Activated T-cell treated with anti-CD3 and anti-CD28 coated beads, Interleukin-2, amount 50 U/mL, for 4 hours (primary cell): Measurements from ENCODE around the gene KCNH3. TPM values are rescaled to one million over a fixed set of nuclear protein-coding genes. Genes with fewer than 3 reads are reported as not detected.

ENCODE experiments used
- ATAC-seq, 2 donors: fragments of 200-7000 bp; cut with Tn5 transposase; one replicate each; pipeline ENCODE4 v1.10.0; 2021
- DNase-seq: peaks from one replicate; pipeline ENCODE4 v3.0.0-alpha.2; 2020
- H3K27me3 Mint-ChIP-seq: one replicate; pipeline ENCODE4 v1.8.0; 2021; ENCODE audit warnings: low read depth, mixed read lengths
- H3K36me3 Mint-ChIP-seq: one replicate; pipeline ENCODE4 v1.8.0; 2022; ENCODE audit warnings: mixed read lengths; ENCODE audit not compliant: insufficient read depth
- H3K4me1 Mint-ChIP-seq: one replicate; pipeline ENCODE4 v1.8.0; 2021; ENCODE audit warnings: low read depth, mixed read lengths
- H3K4me3 Mint-ChIP-seq: one replicate; pipeline ENCODE4 v1.8.0; 2021; ENCODE audit warnings: mild to moderate bottlenecking, moderate library complexity, mixed read lengths
- H3K9me3 Mint-ChIP-seq: one replicate; pipeline ENCODE4 v1.8.0; 2021; ENCODE audit warnings: mixed read lengths
- total RNA-seq, 3 donors: library from RNA; stranded (reverse); gene quantifications; one replicate each; pipeline ENCODE4 v1.2.1, GENCODE V29; 2021

KCNH3 gene
- total RNA-seq, 3 donors from 2014 or later, result 1.6 to 4.0 (median 3.3) TPM

DNA sequence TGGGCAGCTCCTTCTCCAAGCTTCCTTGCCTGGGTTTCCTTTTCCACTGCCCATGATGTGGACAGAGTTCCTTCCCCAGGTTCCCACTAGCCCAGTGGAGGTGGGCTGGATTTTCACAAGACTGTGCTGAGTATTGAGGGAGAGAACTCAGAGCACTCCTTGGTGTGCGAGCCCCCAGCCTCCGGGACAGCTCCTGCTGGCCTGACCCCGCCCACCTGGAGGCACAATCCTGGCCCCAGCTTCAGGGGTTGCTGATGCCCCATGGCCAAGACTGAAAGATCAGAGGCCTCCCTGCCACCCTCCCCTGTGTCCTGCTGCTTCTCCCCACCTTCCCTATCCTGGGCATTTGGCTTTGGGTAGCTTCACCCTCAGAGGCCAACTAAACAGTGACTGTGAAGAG is 7.7 kb downstream of the KCNH3 start:
- Mint-ChIP-seq H3K9me3 (no peaks in the 10 kb centered on the region), H3K4me3 (no peak overlapping the region), H3K27me3 (peaks cover 22% of the 10 kb centered on the region), H3K4me1 (peaks cover 5% of the 10 kb centered on the region), H3K36me3 (no peaks in the 10 kb centered on the region)
- ATAC-seq, result no peak
- DNase-seq, result no peak

DNA sequence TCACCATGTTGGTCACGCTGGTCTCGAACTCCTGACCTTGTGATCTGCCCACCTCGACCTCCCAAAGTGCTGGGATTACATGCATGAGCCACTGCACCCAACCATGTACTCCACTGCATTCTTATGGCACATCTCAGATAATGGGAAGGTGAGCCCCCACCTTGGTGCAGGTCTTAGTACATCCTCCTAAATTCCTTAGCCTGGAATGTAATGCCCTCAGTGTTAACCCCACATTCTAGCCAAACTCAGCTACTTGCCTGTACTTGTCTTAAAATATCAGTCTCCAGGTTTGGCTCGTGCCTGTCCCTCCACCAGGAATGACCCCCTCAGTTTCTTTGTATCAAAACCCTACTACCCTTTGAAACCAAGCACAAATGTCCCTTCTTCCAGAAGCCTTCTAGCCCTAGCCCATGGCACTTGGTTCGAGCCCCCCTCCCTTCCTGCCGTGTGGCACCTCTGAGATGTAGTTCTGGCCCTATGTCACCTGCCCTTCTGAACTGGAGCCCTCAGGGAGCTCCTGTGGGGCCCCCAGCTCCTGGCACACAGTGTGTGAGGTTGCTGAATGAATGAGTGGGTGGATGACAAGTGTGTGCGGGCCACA is 8.4 kb downstream of the KCNH3 start:
- Mint-ChIP-seq H3K4me1 (peaks cover 5% of the 10 kb centered on the region), H3K4me3 (no peak overlapping the region), H3K9me3 (no peaks in the 10 kb centered on the region), H3K36me3 (no peaks in the 10 kb centered on the region), H3K27me3 (peaks cover 22% of the 10 kb centered on the region)
- ATAC-seq, result no peak
- no peak for DNase-seq

DNA sequence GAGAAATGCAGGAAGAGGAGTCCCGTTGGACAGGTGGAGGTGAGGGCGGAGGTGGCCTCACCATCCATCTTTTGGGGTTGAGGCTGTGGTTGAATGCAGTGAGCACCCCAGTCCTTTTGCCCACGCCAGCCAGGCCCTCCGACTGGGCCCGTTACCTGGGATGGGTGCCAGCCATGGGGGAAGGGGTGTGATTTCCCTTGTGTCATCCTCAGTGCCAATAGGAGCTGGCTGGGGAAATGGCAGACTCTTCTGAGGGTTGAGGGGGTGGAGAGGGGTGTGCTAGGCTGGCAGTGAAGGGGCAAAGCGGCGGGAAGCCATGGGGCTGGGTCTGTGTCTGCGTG is 9.6 kb downstream of the KCNH3 start:
- peaks cover 22% of the 10 kb centered on the region for H3K27me3 Mint-ChIP-seq
- no peak for DNase-seq
- ATAC-seq, result peak in 1 of 2 donors; percentile 53
- H3K9me3 Mint-ChIP-seq, result no peaks in the 10 kb centered on the region
- H3K4me1 Mint-ChIP-seq, result peaks cover 5% of the 10 kb centered on the region
- H3K4me3 Mint-ChIP-seq, result no peak overlapping the region
- H3K36me3 Mint-ChIP-seq, result no peaks in the 10 kb centered on the region

DNA sequence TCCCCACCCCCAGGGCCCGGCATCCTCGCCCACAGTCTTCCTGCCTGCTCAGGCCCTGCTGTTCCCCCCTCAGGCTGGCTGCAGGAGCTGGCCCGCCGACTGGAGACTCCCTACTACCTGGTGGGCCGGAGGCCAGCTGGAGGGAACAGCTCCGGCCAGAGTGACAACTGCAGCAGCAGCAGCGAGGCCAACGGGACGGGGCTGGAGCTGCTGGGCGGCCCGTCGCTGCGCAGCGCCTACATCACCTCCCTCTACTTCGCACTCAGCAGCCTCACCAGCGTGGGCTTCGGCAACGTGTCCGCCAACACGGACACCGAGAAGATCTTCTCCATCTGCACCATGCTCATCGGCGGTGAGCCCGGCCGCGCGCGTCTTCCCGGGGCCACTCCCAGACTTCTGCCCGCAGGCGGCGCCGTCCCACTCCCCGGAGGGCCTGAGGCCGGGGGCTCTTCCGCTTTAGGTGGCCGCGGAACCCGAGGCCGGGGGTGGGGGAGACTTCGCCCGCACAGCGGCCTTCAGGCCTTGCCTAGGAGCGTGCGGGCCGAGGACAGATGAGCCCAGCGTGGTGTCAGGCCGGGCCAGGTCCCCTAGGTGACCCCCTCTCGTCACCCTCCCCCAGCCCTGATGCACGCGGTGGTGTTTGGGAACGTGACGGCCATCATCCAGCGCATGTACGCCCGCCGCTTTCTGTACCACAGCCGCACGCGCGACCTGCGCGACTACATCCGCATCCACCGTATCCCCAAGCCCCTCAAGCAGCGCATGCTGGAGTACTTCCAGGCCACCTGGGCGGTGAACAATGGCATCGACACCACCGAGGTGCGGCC is 10.2 kb downstream of the KCNH3 start:
- H3K9me3 Mint-ChIP-seq, result no peaks in the 10 kb centered on the region
- H3K27me3 Mint-ChIP-seq, result peaks cover 22% of the 10 kb centered on the region
- ATAC-seq, result peak; percentile 50 to 56
- peak; percentile 21 for DNase-seq
- H3K4me3 Mint-ChIP-seq, result peak overlapping the region; percentile 70
- peaks cover 5% of the 10 kb centered on the region for H3K4me1 Mint-ChIP-seq
- no peaks in the 10 kb centered on the region for H3K36me3 Mint-ChIP-seq

DNA sequence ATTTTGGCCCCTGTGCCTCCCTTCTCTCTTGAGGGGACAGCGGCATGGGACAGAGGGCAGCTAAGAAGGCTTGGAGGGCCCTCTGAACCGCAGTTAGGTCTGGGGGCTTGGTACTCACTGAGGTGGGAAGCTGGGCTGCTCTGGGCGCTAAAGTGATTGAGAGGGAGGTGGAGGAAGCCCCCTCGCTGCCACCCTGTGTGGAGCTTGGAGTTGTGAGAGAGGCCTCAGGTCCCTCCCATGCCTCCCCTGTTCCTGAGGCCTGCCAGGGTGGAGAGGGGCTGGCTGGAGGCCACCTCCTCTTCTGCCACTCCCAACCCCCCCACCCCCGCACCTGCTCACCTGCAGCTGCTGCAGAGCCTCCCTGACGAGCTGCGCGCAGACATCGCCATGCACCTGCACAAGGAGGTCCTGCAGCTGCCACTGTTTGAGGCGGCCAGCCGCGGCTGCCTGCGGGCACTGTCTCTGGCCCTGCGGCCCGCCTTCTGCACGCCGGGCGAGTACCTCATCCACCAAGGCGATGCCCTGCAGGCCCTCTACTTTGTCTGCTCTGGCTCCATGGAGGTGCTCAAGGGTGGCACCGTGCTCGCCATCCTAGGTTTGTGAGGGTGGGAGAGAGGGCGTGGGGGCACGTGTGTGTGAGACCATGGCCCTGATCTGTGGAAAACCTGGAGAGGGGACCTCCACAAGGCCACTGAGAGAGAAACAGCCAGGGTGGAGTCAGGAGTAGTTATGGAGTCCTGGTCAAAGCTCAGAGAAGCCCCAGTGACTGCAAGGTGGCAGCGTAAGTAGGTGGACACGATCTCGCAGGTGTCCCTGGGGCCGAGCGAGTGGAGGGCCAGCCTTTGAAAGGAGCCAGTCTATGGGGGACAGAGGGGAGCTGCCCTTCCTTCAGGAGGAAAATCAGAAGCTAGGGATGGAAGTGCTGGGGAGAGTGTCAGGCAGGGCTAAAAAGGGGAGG is 11.2 kb downstream of the KCNH3 start:
- DNase-seq, result no peak
- no peaks in the 10 kb centered on the region for H3K9me3 Mint-ChIP-seq
- peak overlapping the region; percentile 70 for H3K4me3 Mint-ChIP-seq
- H3K27me3 Mint-ChIP-seq, result peaks cover 22% of the 10 kb centered on the region
- H3K4me1 Mint-ChIP-seq, result peaks cover 5% of the 10 kb centered on the region
- ATAC-seq, result no peak
- no peaks in the 10 kb centered on the region for H3K36me3 Mint-ChIP-seq

DNA sequence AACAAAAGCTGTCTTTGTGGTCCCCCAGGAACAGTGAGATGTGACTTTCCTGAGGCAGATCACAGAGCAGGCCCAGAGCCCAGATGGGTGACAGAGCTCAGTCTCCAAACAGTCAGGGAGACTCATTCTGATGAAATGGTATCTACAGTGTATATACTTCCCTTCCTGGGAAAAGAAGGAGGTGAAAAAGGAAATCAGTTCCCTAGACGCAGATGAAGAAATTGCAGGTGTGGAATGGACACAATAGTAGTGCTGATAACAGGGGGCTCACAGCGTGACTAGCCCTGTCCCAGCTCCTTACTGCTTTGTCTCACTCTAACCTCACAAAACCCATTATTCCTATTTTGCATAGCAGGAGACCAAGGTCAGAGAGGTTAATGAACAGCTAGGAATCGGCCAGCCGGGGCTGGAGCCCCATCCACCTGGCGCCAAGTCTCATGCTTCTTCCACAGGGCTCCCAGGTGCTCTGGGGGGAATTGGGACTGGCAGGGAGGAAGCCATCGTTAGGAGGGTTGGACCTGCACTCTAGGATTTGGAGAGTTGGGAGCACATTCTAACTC is 11.9 kb downstream of the KCNH3 start:
- peaks cover 5% of the 10 kb centered on the region for H3K4me1 Mint-ChIP-seq
- no peaks in the 10 kb centered on the region for H3K9me3 Mint-ChIP-seq
- ATAC-seq, result no peak
- H3K36me3 Mint-ChIP-seq, result no peaks in the 10 kb centered on the region
- H3K4me3 Mint-ChIP-seq, result no peak overlapping the region
- DNase-seq, result no peak
- H3K27me3 Mint-ChIP-seq, result peaks cover 22% of the 10 kb centered on the region

DNA sequence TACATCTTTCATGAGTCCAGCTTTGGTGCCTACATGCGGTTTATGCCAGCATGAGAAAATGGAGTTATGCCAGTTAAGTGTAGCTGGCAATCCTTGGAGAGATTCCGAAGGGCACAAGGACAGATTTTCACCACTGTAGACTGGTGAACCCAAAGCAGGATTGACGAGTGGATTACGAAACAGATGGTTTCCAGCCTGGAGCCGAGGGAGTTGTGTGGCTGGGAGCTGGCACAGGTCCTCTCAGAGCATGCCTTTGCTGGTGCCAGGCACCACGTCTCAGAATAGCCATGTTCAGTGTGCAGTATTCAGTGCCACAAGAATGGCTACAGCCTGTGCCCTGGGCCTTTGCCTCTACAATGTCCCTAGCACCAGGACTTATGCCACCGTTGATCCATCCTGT is 13.2 kb downstream of the KCNH3 start:
- H3K4me3 Mint-ChIP-seq, result no peak overlapping the region
- peaks cover 6% of the 10 kb centered on the region for H3K4me1 Mint-ChIP-seq
- no peak for ATAC-seq
- DNase-seq, result no peak
- H3K36me3 Mint-ChIP-seq, result peaks cover 5% of the 10 kb centered on the region
- no peaks in the 10 kb centered on the region for H3K9me3 Mint-ChIP-seq
- H3K27me3 Mint-ChIP-seq, result peaks cover 22% of the 10 kb centered on the region

DNA sequence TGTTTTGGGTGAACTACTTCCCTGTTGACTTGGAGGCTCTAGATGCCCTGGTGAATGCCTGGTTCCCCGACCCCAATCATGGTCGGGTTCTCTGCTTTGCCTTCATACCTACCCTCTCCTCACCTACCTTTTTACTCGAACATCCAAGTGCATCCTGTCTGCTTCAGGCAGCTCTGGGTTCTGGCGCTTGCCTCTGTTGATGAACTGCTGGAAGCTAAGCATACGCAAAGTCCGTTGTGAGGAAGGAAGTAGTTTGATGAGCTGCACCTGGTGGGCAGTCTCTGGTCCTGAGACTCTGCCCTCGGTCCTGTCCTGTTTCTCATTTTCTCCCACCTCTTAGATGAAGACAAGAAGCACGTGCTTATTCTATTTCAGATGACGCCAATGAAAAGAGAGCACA is 13.6 kb downstream of the KCNH3 start:
- Mint-ChIP-seq H3K4me3 (no peak overlapping the region), H3K4me1 (peaks cover 6% of the 10 kb centered on the region), H3K9me3 (no peaks in the 10 kb centered on the region), H3K27me3 (peaks cover 19% of the 10 kb centered on the region), H3K36me3 (peaks cover 5% of the 10 kb centered on the region)
- no peak for DNase-seq
- no peak for ATAC-seq

DNA sequence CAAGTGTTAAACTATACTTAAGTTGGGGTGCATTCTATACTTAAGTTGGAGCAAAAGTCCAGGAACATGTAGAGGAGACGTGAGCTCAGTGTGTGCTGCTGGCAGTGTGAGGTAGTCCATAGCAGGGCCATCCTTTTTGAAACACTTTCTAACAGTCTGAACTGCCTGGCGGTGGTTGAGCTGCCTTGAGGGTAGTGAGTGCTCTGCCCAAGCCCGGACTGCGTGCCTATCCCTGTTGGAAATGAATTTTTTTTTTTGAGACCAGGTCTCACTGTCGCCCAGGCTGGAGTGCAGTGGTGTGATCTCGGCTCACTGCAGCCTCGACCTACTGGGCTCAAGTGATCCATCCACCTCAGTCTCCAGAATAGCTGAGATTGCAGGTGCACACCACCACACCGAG is 14.1 kb downstream of the KCNH3 start:
- H3K4me1 Mint-ChIP-seq, result peaks cover 6% of the 10 kb centered on the region
- H3K36me3 Mint-ChIP-seq, result peaks cover 5% of the 10 kb centered on the region
- H3K4me3 Mint-ChIP-seq, result no peak overlapping the region
- peaks cover 16% of the 10 kb centered on the region for H3K27me3 Mint-ChIP-seq
- no peaks in the 10 kb centered on the region for H3K9me3 Mint-ChIP-seq
- ATAC-seq (no peak), DNase-seq (no peak)

DNA sequence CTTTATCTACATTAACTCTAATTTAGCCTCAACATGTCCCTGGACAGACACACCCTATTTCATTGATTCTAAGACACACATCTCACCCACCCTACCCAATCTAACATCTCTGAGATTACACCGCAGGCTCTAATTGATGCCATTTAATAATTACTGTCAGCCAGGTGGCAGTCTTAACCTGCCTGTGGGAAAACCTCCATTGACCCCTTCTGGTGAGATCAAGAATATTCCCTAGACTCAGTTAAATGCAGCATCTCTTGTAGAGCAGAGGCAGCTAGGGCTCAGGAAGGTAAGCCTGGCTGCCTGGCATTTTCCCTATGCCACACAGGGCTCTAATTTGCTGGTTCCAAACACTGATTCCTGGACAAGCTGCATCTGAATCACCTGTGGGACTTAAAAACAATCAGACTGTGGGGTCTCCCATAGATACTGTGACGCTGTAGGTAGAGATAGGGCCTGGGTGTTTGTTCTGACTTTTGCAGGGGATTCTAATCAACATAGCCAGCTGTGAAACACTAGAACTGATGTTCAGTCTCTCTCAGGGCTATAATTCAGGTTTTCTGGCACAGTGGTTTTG is 14.8 kb downstream of the KCNH3 start:
- H3K4me1 Mint-ChIP-seq, result peaks cover 4% of the 10 kb centered on the region
- H3K9me3 Mint-ChIP-seq, result no peaks in the 10 kb centered on the region
- H3K36me3 Mint-ChIP-seq, result peaks cover 9% of the 10 kb centered on the region
- ATAC-seq, result no peak
- H3K27me3 Mint-ChIP-seq, result peaks cover 9% of the 10 kb centered on the region
- DNase-seq, result no peak
- H3K4me3 Mint-ChIP-seq, result no peak overlapping the region

DNA sequence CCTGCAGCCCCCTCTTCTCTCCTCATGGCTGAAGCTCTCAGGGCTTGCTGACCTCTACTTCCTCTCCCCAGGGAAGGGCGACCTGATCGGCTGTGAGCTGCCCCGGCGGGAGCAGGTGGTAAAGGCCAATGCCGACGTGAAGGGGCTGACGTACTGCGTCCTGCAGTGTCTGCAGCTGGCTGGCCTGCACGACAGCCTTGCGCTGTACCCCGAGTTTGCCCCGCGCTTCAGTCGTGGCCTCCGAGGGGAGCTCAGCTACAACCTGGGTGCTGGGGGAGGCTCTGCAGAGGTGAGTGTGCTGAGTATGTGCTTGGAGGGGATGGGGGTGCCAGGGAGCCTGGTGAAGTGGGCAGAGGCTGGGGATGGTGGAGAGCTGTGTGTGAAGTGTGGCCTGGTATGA is 15.4 kb downstream of the KCNH3 start:
- Mint-ChIP-seq H3K4me3 (no peak overlapping the region), H3K27me3 (peaks cover 6% of the 10 kb centered on the region), H3K9me3 (no peaks in the 10 kb centered on the region), H3K4me1 (peaks cover 2% of the 10 kb centered on the region), H3K36me3 (peaks cover 13% of the 10 kb centered on the region)
- ATAC-seq (no peak), DNase-seq (no peak)

DNA sequence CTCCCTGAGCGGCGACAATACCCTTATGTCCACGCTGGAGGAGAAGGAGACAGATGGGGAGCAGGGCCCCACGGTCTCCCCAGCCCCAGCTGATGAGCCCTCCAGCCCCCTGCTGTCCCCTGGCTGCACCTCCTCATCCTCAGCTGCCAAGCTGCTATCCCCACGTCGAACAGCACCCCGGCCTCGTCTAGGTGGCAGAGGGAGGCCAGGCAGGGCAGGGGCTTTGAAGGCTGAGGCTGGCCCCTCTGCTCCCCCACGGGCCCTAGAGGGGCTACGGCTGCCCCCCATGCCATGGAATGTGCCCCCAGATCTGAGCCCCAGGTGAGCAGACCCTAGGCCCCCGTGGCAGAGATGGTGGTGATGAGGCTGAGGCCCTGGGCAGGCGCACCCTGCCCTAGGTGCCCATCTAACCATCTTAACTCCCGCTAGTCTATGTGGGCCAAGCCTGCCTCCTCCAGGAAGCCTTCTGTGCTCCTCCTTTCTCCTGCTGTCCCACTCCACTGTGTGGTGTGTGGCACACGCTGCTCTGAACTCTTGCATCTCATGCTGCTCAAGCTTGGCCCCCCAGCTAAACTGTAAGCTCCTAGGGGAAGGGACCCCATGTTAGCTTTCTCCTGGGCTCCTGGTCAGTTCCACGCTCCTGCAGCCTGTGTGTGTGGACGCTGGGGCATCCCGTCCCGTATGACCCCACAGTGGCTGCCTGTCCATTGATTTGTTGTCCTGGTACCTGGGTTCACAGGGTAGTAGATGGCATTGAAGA is 17.0 kb downstream of the KCNH3 start:
- H3K36me3 Mint-ChIP-seq, result peaks cover 19% of the 10 kb centered on the region
- ATAC-seq, result peak in 1 of 2 donors; percentile 9
- no peaks in the 10 kb centered on the region for H3K27me3 Mint-ChIP-seq
- DNase-seq, result no peak
- H3K4me3 Mint-ChIP-seq, result no peak overlapping the region
- H3K4me1 Mint-ChIP-seq, result peaks cover 4% of the 10 kb centered on the region
- no peaks in the 10 kb centered on the region for H3K9me3 Mint-ChIP-seq

DNA sequence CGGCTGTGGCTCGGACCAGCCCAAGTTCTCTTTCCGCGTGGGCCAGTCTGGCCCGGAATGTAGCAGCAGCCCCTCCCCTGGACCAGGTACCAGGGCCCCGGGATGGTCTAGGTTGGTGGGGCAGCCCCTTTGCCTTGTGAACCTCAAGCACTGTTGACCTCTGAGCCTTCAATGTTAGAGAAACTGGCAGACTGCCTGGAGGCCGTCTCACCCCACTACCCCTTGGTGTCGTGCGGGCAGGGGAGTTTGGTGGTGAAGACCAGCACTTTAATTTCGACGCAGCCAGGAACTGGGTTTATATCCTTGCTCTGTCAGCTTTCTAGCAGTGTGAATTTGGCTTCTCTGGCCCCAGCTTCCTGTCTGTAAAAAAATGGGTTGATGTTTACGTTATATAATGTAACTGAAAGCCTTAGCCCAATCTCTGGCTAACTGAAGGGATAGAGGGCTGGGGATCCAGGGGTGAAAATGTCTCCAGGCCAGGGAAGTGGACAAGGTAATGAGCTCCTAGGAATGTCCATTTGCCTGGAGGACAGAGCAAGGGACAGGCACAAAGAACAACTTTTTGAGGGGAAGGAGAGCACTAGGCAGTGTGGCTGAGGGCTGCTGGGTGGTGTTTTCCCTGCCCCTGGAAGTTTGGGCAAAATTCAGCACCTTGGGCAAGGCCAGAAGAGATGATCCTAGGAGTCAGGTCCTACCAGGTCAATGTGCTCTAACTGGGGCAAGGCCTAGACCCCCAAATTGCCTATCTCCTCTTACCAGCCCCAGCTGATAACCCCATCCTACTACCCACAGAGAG is 17.8 kb downstream of the KCNH3 start:
- Mint-ChIP-seq H3K4me3 (no peak overlapping the region), H3K9me3 (no peaks in the 10 kb centered on the region), H3K4me1 (peaks cover 7% of the 10 kb centered on the region), H3K36me3 (peaks cover 19% of the 10 kb centered on the region), H3K27me3 (no peaks in the 10 kb centered on the region)
- ATAC-seq (no peak), DNase-seq (no peak)
